Ovary (tissue), 9 donors: ENCODE data around the gene NIM1K. TPM values are rescaled to one million over a fixed set of nuclear protein-coding genes. Genes with fewer than 3 reads are reported as not detected.

Experiments used
- DNase-seq, 5 donors: peaks; one replicate each; pipeline ENCODE4 v3.0.0-alpha.2; 2019 to 2020
- H3K27ac ChIP-seq, 2 donors: fragments of 200-600 bp; one replicate each; pipeline versions ENCODE4 v1.5.1 to v1.8.0; 2019 to 2022
- H3K27me3 ChIP-seq: fragments of 200-600 bp; one replicate; pipeline ENCODE4 v1.8.0; 2022
- H3K36me3 ChIP-seq: fragments of 200-600 bp; sonication (generic); one replicate; pipeline ENCODE4 v1.5.1; 2019
- H3K4me1 ChIP-seq: one replicate; pipeline ENCODE4 v1.8.1; 2013; ENCODE audit warnings: mild to moderate bottlenecking, moderate library complexity; ENCODE audit not compliant: insufficient read depth
- H3K4me3 ChIP-seq: fragments of 200-600 bp; sonication (generic); one replicate; pipeline ENCODE4 v1.5.1; 2017
- H3K9me3 ChIP-seq, 2 donors: fragments of 200-600 bp in 1 of 2; sonication (generic) in 1 of 2; one replicate each; pipeline versions ENCODE4 v1.5.1 to v1.8.1; 2013 to 2019; ENCODE audit warnings: mild to moderate bottlenecking in 1 of 2, moderate library complexity in 1 of 2
- EP300 ChIP-seq: sonication (generic); formaldehyde crosslinking; IDR thresholded peaks from one replicate; pipeline ENCODE4 v1.6.1; 2017; ENCODE audit warnings: antibody characterized with exemption
- POLR2A ChIP-seq: fragments of 450-650 bp; IDR thresholded peaks from one replicate; pipeline ENCODE4 v1.6.1; 2017; ENCODE audit warnings: antibody characterized with exemption, mild to moderate bottlenecking, moderate library complexity
- WGBS, 3 donors: extraction: QIAGEN DNeasy Blood & Tissue Kit in 1 of 3; methylation state at CpG; one replicate each; pipeline versions ENCODE4 v1.1.5 to v1.1.7; 2013 to 2017; 5-methylcytosine and 5-hydroxymethylcytosine counted together
- intact Hi-C, 4 donors: fragments of 100-400 bp; cut with DNase I; formaldehyde crosslinking; loops; one replicate each; pipeline versions ENCODE4 v1.11.0 to v1.15.1; 2022 to 2023
- polyA plus RNA-seq, 2 donors: library from polyadenylated mRNA; stranded (reverse); fragments of 200-250 nt in 1 of 2; fragments of 350-450 nt in 1 of 2; fragmentation: Illumina TruSeq in 1 of 2; extraction: RNeasy Lipid Tissue Mini Kit (QIAGEN cat#74804) in 1 of 2; gene quantifications; one replicate each; pipeline ENCODE4 v1.2.3, GENCODE V29; 2013 to 2014
- total RNA-seq, 7 donors: library from RNA; depleted of rRNA in 2 of 7; stranded (reverse); fragments of >200 nt in 2 of 7; fragmentation: NEBNext Ultra II Directional in 3 of 7; extraction: Animal tissue kit (Norgen Biotek cat#: 25700) in 3 of 7; gene quantifications; one replicate each; pipeline versions ENCODE4 v1.1.0 to v1.2.4, GENCODE V29; 2016 to 2023
- TF ChIP-seq, protein P1 (sequence below), 3 donors: fragments of 450-650 bp in 2 of 3; fragments of 200-600 bp in 1 of 3; IDR thresholded peaks; one replicate each; pipeline versions ENCODE4 v1.5.1 to v1.8.0; 2016 to 2022; ENCODE audit warnings: antibody characterized with exemption in 3 of 3, mild to moderate bottlenecking in 1 of 3
- donor health status: DM: no; HTN: no; CAD: no; lungs with moderate emphysema.
- donor health status: DM: no; HTN: no; CAD: no.
- donor health status: Bipolar disorder and iron deficiency.
- donor health status: DM: yes; HTN: yes; CAD: no.
- donor health status: DM: no; HTN: no; CAD: no.
- donor health status: DM: yes; HTN: yes; CAD: no.

NIM1K gene
- total and polyA plus RNA-seq, 9 donors: 0.12 to 0.78 (median 0.35) TPM; not detected in 1

DNA sequence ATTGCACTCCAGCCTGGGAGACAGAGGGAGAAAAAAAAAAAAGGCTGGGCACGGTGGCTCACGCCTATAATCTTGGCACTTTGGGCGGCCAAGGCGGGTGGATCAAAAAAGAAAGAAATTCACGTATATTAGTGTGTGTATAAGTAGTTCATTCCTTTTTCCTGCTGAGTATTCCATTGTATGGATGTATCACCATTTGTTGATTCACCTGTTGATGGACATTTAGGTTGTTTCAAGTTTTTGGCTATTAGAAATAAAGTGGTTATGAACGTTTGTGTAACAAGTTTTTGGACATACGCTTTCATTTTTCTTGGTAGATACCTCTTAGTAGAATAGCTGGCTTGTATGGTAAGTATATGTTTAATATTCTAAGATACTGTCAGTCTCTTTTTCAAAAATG lies 42.8 kb upstream of the NIM1K start:
- no peaks in the 10 kb centered on the region for H3K9me3 ChIP-seq
- intact Hi-C loops: no loop called here
- no peaks in the 10 kb centered on the region for H3K4me1 ChIP-seq
- DNase-seq: no peak
- no peak for TF ChIP-seq POLR2A
- TF ChIP-seq, protein P1, sequence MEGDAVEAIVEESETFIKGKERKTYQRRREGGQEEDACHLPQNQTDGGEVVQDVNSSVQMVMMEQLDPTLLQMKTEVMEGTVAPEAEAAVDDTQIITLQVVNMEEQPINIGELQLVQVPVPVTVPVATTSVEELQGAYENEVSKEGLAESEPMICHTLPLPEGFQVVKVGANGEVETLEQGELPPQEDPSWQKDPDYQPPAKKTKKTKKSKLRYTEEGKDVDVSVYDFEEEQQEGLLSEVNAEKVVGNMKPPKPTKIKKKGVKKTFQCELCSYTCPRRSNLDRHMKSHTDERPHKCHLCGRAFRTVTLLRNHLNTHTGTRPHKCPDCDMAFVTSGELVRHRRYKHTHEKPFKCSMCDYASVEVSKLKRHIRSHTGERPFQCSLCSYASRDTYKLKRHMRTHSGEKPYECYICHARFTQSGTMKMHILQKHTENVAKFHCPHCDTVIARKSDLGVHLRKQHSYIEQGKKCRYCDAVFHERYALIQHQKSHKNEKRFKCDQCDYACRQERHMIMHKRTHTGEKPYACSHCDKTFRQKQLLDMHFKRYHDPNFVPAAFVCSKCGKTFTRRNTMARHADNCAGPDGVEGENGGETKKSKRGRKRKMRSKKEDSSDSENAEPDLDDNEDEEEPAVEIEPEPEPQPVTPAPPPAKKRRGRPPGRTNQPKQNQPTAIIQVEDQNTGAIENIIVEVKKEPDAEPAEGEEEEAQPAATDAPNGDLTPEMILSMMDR (IDR thresholded peaks at IDR 0.05): no peak
- no peak for TF ChIP-seq EP300
- H3K27me3 ChIP-seq: no peaks in the 10 kb centered on the region
- H3K36me3 ChIP-seq: no peaks in the 10 kb centered on the region
- 93 to 95% (median 94%) methylated on average over 7 of the region's 7 CpGs for WGBS, 3 donors
- no peak overlapping the region for H3K27ac ChIP-seq
- no peak overlapping the region for H3K4me3 ChIP-seq

- H3K4me3 ChIP-seq: no peak overlapping the region
- DNase-seq: no peak
- 95 to 96% (median 96%) methylated on average over 2 of the region's 2 CpGs for WGBS, 3 donors
- TF ChIP-seq, protein P1 (IDR thresholded peaks at IDR 0.05): no peak
- TF ChIP-seq EP300 (no peak), POLR2A (no peak)
- H3K27ac ChIP-seq: no peak overlapping the region
- intact Hi-C loops: no loop called here
- no peaks in the 10 kb centered on the region for H3K9me3 ChIP-seq
- no peaks in the 10 kb centered on the region for H3K36me3 ChIP-seq
- H3K4me1 ChIP-seq: no peaks in the 10 kb centered on the region
- no peaks in the 10 kb centered on the region for H3K27me3 ChIP-seq
These were observed 42.0 kb upstream of the NIM1K start for GRCh38 chr5:43150075-43150474.

DNA sequence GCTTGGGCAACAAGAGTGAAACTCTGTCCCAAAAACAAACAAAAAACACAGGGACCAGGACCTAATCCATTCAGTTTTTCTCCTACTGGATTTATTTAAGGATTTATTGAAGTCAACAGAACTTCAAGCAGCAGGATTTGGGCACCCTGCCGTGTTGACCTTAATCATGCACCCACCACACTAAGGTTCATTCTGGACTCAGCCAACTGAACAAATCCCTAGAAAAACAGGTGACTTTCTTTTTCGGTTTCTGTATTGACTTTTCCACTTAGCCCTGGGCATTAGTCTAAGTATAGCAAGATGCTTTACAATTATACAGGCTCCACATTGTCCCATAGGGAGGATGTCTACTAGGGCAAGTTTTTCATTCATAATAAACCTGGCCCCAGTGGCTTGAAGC lies 41.3 kb upstream of the NIM1K start:
- intact Hi-C loops: no loop called here
- 91 to 95% (median 92%) methylated on average over 2 of the region's 2 CpGs for WGBS, 3 donors
- Histone ChIP-seq H3K27me3 (no peaks in the 10 kb centered on the region), H3K4me1 (no peaks in the 10 kb centered on the region), H3K36me3 (no peaks in the 10 kb centered on the region), H3K9me3 (no peaks in the 10 kb centered on the region), H3K4me3 (no peak overlapping the region), H3K27ac (no peak overlapping the region)
- TF ChIP-seq, protein P1 (IDR thresholded peaks at IDR 0.05): no peak
- TF ChIP-seq POLR2A (no peak), EP300 (no peak)
- no peak for DNase-seq

GRCh38 chr5:43152946-43153345 lies 39.1 kb upstream of the NIM1K start:
- 88 to 93% (median 92%) methylated on average over 3 of the region's 3 CpGs for WGBS, 3 donors
- TF ChIP-seq EP300: no peak
- TF ChIP-seq, protein P1 (IDR thresholded peaks at IDR 0.05): no peak
- no peak for TF ChIP-seq POLR2A
- Histone ChIP-seq H3K4me1 (no peaks in the 10 kb centered on the region), H3K4me3 (no peak overlapping the region), H3K36me3 (no peaks in the 10 kb centered on the region), H3K27me3 (no peaks in the 10 kb centered on the region), H3K9me3 (no peaks in the 10 kb centered on the region), H3K27ac (no peak overlapping the region)
- no peak for DNase-seq
- intact Hi-C loops: no loop called here

DNA sequence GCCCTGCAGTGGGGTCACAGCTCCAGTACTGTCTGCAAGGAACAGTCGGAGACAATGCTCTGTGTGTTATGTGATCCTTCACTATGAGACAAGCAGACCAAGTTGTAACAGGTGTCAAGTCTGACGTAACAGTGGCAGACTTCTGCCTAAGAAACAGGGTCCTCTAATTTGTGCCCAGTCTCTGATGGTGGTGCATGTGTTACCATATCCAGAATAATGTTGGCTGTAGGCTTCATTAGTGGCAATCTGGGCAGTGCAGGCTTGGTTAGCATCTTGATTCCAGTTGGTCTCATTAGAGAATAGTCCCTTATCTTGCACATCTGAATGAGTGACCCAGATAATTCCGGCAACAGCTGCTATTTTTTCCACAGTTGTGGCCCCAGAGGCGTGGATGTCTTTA lies 37.6 kb upstream of the NIM1K start:
- no peaks in the 10 kb centered on the region for H3K36me3 ChIP-seq
- H3K27me3 ChIP-seq: no peaks in the 10 kb centered on the region
- WGBS, 3 donors: 69 to 86% (median 76%) methylated on average over 4 of the region's 4 CpGs
- no peaks in the 10 kb centered on the region for H3K9me3 ChIP-seq
- DNase-seq: no peak
- no peaks in the 10 kb centered on the region for H3K4me1 ChIP-seq
- H3K4me3 ChIP-seq: no peak overlapping the region
- TF ChIP-seq EP300 (no peak), POLR2A (no peak)
- TF ChIP-seq, protein P1 (IDR thresholded peaks at IDR 0.05): no peak
- intact Hi-C loops: no loop called here
- H3K27ac ChIP-seq: no peak overlapping the region
